Stimulated activated CD4-positive, alpha-beta T cell treated with anti-CD3 and anti-CD28 coated beads, Interleukin-1b, Interleukin-23, amount 100 ng/mL, for 1 hour (primary cell): ENCODE data around the gene INPP4B.

Experiments used
- DNase-seq, 2 donors: peaks; one replicate each; pipeline ENCODE4 v3.0.0-alpha.2; 2020; ENCODE audit warnings: low read depth in 2 of 2

The INPP4B gene

GRCh38 chr4:142574306-142574705 is 271.8 kb downstream of the INPP4B start:
- DNase-seq: no peak

GRCh38 chr4:142572071-142572470 is 274.0 kb downstream of the INPP4B start:
- DNase-seq: no peak

DNA sequence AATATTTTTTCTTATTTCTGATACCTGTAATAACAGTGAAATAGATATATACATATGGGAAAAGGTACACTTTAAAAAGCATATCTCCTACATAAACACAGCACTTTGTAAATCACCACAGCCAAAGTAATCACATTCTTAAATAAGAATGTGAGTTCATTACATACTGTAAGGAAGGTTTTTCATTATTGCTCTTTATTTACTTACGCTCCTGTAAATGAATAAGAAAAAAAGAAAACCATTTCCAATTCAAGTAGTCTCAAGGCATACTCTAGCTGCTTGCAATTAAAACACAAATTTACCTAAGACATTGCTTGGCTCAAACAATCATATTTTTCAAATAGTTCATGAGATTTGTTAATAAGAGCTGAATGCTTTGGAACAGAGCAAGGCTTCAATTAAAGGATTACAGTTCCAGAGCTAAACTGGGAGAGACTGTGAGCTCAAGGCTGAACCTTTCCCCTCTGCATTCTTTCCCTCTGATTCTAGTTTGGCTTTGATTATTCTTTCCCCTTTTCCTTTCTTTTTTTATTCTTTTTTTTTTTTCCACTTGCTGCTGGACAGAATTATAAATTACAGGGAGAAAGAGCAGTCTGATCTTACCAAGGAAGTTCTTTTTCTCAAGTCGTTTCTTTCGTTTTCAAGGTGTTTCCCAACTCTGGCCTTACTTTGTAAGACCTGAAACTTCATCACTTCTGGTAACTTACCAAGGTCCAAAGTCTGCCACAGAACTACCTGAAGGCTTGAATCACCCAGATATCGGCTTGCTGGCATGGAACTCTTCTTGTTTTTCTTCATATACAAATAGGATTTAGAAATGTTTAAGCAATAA is 278.3 kb downstream of the INPP4B start:
- no peak for DNase-seq

- peak; percentile 14 to 15 for DNase-seq
Measured at GRCh38 chr4:142567199-142567598, 278.9 kb downstream of the INPP4B start.

DNA sequence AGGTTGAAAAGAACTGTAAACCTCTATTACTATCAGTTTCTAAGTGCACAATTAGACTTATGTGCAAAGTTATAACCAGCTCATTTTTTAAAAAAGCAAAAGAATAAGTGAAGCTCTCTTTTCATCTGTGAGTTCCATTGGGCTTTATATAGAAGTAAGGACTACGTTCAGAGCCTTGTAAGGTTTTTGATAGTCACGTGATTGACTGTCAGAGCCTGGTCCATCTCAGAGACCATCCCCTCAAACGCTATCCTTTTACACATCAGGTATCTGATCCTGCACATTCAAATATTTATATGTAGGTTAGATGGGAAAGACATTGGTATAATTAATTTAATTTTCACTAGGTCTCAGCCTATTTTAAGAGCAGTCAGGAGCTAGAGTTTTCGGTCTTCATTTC is 279.3 kb downstream of the INPP4B start:
- no peak for DNase-seq

DNA sequence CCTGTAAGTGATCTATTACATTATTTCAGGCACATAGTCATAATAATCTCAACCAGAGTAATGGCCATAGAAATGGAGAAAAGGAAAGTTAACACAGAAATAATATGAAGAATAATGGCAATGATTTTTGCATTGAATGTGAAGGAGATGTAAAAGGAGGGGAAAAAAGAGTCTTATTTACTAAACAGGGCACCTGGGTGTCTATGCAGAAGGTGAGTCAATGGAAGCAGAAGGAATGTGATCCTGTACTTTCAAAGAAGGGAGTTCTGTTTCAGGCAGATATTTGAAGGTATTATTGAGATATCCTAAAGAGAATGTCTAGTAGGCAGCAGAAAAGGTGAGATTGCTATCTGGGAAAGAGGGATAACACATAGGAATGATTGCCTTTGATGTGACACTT is 279.9 kb downstream of the INPP4B start:
- no peak for DNase-seq

DNA sequence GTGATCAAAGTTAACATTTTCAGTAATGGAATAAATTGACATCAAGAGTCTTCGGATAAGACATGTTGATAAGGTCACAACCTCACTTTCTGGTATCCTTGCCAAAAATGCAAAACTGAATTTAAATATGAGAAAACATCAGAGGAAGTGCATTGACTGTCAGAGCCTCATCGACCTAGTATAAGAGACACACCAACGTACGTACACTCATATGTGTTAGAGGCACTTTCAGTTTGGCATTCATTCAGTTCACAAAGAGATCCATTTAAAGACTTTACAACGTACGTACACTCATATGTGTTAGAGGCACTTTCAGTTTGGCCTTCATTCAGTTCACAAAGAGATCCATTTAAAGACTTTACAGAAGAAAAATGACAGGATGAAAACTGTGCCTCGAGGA is 280.3 kb downstream of the INPP4B start:
- DNase-seq: no peak

GRCh38 chr4:142563682-142564291 is 282.3 kb downstream of the INPP4B start:
- DNase-seq: no peak

DNA sequence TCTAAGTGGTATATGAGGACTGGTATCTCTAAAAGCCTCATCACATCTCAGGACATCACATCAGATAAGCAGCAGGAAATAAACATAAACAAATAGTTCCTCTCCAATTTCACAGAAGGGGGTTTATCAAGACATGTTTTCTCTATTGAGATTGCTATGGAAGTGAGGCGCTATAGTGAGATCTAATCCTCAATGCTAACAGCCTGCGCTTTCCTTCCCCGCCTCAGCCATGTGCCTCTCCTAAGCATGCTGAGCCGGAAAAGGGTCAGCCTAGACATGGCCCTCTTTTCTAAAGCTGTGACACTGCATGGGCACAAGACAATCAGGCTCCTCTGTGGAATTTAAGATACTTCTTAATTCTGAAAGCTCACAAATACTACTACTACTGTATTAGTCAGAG is 286.1 kb downstream of the INPP4B start:
- DNase-seq: no peak

GRCh38 chr4:142558851-142559250 is 287.2 kb downstream of the INPP4B start:
- no peak for DNase-seq

DNA sequence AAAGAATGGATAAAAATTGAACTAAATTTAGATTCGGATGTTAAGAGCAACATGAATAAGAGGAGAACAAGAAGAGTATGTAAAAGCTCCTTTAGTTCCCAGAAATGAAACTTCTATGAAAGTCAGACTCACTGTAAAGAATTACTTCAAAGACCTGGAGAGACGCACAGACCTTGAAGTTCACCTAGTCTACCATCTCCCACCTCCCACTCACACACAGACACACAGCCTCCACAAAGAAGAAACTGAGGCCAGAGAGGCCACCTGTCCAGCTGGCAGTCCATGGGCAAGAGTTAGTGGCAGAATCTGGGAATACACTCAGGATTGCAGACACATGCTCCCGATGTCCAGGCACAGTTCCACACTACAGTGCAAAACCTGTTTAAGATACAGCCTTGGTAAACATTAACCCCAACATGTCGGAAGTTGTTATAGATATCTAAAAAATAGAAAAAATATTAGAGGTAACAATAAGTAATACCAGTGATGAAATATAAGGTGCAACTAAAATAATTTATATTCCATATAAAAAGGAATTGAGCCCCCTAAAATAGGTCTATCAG is 288.8 kb downstream of the INPP4B start:
- no peak for DNase-seq

DNA sequence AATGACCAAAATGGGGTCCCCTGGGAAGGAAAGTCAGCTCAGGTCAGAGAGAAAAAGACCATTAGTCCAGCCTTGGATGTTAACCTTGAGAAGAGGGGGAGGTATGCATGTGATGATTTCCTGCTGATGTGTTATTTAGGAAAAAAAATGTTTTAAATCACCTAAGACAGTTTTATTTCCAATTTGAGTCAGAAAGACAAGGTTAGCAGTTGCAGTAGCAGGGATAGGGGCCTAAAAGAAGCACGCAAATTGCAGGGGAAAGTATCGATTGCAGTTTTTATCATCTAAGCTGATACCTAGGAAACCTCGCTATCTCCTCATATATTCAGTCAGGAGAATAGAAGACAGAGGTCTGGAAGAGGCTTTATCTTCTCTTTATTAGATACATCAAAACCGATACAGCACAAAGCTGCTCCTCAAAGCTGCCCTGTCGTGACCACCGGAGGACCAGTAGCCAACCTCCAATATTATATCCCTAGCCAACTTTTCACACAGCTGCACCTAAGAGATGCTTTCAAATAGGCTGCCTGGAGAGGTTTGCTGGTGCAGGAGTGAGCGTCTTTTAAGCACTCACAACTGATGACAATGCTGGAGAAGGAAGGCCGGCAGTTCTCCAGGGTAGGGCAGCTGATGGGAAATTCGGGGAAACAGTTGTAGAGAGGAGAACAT is 289.4 kb downstream of the INPP4B start:
- no peak for DNase-seq

GRCh38 chr4:142556048-142556447 is 290.1 kb downstream of the INPP4B start:
- no peak for DNase-seq

DNA sequence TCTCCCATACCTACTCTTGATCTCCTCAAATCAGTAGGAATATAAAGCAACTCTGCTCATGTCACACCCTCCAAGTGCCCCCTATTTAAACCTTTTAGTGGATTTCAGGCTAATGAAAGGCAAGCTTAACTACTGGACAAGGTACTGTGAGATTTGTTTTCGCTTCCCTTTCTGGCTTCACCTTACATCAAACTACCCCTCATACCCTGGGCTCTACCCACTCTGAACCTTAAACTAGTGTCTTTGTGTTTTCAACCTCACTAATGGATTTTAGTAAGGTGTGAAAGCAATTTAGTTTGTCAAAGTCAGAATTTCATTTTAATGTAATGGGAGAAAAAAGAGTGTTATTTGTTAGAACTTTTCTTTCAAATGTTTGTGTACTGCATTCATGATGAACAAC is 291.7 kb downstream of the INPP4B start:
- DNase-seq: no peak

DNA sequence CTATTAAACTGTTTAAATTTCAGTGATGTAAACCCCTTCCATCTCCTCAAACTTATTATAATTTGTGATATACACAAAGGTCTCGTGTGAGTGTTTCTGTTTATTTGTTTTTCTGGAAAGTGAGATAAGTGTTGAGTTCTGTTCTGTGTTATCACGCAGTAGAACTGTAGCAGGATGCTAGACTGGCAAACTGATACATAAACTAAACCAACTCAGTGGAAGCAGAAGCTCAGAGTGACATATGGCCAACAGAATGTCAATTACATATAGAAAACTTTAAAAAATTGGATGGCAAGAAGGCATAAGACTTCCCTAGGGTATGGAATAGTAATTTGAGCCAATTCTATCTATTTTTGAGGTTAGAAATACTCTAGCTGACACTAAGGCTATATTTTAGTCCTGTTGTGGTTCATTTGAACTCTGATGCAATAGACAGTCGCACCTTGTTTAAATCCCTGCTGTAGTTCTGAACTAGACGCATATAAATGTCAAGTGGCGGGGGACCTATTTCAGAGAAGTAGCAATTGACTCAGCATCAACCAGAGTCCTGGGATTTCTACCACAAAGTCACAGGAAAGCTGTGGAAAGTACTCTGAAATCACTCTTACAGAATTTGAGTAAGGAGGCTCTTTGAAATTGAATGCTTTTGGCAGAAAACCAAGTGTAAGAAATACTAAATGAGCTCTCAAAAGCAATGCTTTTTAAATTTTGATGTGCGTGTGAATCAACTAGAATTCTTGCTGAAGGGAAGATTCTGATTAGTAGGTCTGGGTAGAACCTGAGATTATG is 294.4 kb downstream of the INPP4B start:
- no peak for DNase-seq

GRCh38 chr4:142550965-142551364 is 295.1 kb downstream of the INPP4B start:
- DNase-seq: no peak

GRCh38 chr4:142549726-142550463 is 296.2 kb downstream of the INPP4B start:
- DNase-seq: no peak

- no peak for DNase-seq
Measured at GRCh38 chr4:142549248-142549647, 296.9 kb downstream of the INPP4B start.

GRCh38 chr4:142548491-142548890 is 297.6 kb downstream of the INPP4B start:
- DNase-seq: no peak

- no peak for DNase-seq
Measured at GRCh38 chr4:142547974-142548373, 298.1 kb downstream of the INPP4B start.

GRCh38 chr4:142544594-142544993 is 301.5 kb downstream of the INPP4B start:
- DNase-seq: no peak
